ENCODE data around the gene MED12L. TPM values are rescaled to one million over a fixed set of nuclear protein-coding genes. Genes with fewer than 3 reads are reported as not detected.

The MED12L gene
- polyA plus RNA-seq, 1 donor from 2014 or later: 28.5 TPM

- H2AFZ ChIP-seq (ENCODE audit: low read depth, low read length): no peak overlapping the region
Measured at GRCh38 chr3:151052756-151053155, 32.7 kb upstream of the MED12L start.

DNA sequence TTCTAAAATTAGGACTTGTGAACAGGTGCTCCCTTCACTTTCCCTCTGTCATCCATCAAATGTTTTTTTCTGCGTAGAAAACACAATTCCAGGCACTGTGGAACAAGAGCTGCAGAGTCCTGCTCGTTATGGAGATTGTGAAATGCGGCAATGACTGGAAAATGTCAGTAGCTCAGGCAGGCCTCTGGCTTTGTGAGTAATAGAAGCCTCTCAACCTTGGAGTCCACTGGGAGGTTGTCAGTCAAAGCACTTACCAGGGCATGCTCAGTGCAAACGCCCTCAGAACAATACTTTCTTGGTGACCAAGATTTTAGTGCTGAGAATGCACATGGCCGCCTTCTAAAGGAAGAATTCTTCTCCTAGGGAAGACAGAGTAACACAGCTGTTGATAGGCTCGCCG is 26.7 kb upstream of the MED12L start:
- Histone ChIP-seq H3K36me3 (ENCODE audit: insufficient read depth, low read length) (no peaks in the 10 kb centered on the region), H3K4me2 (ENCODE audit: low read length) (no peak overlapping the region), H3K9me2 (ENCODE audit: insufficient read depth, low read length) (no peaks in the 10 kb centered on the region), H3K27ac (ENCODE audit: low read length) (peak overlapping the region; percentile 26), H4K20me1 (ENCODE audit: insufficient read depth) (no peaks in the 10 kb centered on the region), H2AFZ (ENCODE audit: low read depth, low read length) (no peak overlapping the region), H3K27me3 (ENCODE audit: insufficient read depth, low read depth, low read length) (no peaks in the 10 kb centered on the region), H3K4me3 (ENCODE audit: low read length) (no peak overlapping the region), H3K9me3 (ENCODE audit: low read length) (no peaks in the 10 kb centered on the region), H3K9ac (ENCODE audit: low read length) (no peak overlapping the region), H3K79me2 (replicated peaks; ENCODE audit: insufficient read depth, low read length) (no peaks in the 10 kb centered on the region), H3F3A (ENCODE audit: insufficient read depth, low read length, poor library complexity, severe bottlenecking) (no peaks in the 10 kb centered on the region)
- TF ChIP-seq, protein P1, sequence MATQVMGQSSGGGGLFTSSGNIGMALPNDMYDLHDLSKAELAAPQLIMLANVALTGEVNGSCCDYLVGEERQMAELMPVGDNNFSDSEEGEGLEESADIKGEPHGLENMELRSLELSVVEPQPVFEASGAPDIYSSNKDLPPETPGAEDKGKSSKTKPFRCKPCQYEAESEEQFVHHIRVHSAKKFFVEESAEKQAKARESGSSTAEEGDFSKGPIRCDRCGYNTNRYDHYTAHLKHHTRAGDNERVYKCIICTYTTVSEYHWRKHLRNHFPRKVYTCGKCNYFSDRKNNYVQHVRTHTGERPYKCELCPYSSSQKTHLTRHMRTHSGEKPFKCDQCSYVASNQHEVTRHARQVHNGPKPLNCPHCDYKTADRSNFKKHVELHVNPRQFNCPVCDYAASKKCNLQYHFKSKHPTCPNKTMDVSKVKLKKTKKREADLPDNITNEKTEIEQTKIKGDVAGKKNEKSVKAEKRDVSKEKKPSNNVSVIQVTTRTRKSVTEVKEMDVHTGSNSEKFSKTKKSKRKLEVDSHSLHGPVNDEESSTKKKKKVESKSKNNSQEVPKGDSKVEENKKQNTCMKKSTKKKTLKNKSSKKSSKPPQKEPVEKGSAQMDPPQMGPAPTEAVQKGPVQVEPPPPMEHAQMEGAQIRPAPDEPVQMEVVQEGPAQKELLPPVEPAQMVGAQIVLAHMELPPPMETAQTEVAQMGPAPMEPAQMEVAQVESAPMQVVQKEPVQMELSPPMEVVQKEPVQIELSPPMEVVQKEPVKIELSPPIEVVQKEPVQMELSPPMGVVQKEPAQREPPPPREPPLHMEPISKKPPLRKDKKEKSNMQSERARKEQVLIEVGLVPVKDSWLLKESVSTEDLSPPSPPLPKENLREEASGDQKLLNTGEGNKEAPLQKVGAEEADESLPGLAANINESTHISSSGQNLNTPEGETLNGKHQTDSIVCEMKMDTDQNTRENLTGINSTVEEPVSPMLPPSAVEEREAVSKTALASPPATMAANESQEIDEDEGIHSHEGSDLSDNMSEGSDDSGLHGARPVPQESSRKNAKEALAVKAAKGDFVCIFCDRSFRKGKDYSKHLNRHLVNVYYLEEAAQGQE (IDR thresholded peaks at IDR 0.05; ENCODE audit: borderline replicate concordance): no peak

More at GRCh38 chr3:151052756-151053155, 32.7 kb upstream of the MED12L start:
- Histone ChIP-seq H3K27ac (ENCODE audit: low read length) (peak overlapping the region; percentile 15), H3K79me2 (replicated peaks; ENCODE audit: insufficient read depth, low read length) (no peaks in the 10 kb centered on the region), H3K4me2 (ENCODE audit: low read length) (no peak overlapping the region), H3K27me3 (ENCODE audit: insufficient read depth, low read depth, low read length) (no peaks in the 10 kb centered on the region), H3K4me3 (ENCODE audit: low read length) (no peak overlapping the region), H3K9me3 (ENCODE audit: low read length) (no peaks in the 10 kb centered on the region), H3K9ac (ENCODE audit: low read length) (no peak overlapping the region), H3F3A (ENCODE audit: insufficient read depth, low read length, poor library complexity, severe bottlenecking) (no peaks in the 10 kb centered on the region), H4K20me1 (ENCODE audit: insufficient read depth) (no peaks in the 10 kb centered on the region), H3K36me3 (ENCODE audit: insufficient read depth, low read length) (no peaks in the 10 kb centered on the region), H3K9me2 (ENCODE audit: insufficient read depth, low read length) (no peaks in the 10 kb centered on the region)
- TF ChIP-seq MXI1 (conservative IDR thresholded peaks at IDR 0.05; ENCODE audit: poor library complexity, severe bottlenecking): no peak
- no peak for TF ChIP-seq POLR2AphosphoS5 (IDR thresholded peaks at IDR 0.05)
- no peak for TF ChIP-seq EP300 (conservative IDR thresholded peaks at IDR 0.05; ENCODE audit: poor library complexity, severe bottlenecking)
- TF ChIP-seq, protein P2, sequence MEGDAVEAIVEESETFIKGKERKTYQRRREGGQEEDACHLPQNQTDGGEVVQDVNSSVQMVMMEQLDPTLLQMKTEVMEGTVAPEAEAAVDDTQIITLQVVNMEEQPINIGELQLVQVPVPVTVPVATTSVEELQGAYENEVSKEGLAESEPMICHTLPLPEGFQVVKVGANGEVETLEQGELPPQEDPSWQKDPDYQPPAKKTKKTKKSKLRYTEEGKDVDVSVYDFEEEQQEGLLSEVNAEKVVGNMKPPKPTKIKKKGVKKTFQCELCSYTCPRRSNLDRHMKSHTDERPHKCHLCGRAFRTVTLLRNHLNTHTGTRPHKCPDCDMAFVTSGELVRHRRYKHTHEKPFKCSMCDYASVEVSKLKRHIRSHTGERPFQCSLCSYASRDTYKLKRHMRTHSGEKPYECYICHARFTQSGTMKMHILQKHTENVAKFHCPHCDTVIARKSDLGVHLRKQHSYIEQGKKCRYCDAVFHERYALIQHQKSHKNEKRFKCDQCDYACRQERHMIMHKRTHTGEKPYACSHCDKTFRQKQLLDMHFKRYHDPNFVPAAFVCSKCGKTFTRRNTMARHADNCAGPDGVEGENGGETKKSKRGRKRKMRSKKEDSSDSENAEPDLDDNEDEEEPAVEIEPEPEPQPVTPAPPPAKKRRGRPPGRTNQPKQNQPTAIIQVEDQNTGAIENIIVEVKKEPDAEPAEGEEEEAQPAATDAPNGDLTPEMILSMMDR (IDR thresholded peaks at IDR 0.05; ENCODE audit: poor library complexity, severe bottlenecking): no peak
- TF ChIP-seq EZH2 (IDR thresholded peaks at IDR 0.05; ENCODE audit: borderline replicate concordance, insufficient read depth, low read length, poor library complexity, severe bottlenecking): no peak
- no peak for TF ChIP-seq RAD21 (conservative IDR thresholded peaks at IDR 0.05)
- no peak for TF ChIP-seq SMC3 (conservative IDR thresholded peaks at IDR 0.05; ENCODE audit: poor library complexity)
- TF ChIP-seq, protein P1 (IDR thresholded peaks at IDR 0.05; ENCODE audit: borderline replicate concordance): no peak
- TF ChIP-seq TAF1 (IDR thresholded peaks at IDR 0.05; ENCODE audit: low read depth): no peak
